ENCODE measurements around the gene RASD2. TPM values are rescaled to one million over a fixed set of nuclear protein-coding genes. Genes with fewer than 3 reads are reported as not detected.

RASD2 gene
- total RNA-seq, 2 experiments from 2014 or later, result not detected

- no peak overlapping the region for H3K4me3 Mint-ChIP-seq
- H3K4me1 Mint-ChIP-seq, result no peaks in the 10 kb centered on the region
- no peaks in the 10 kb centered on the region for H3K36me3 Mint-ChIP-seq (ENCODE audit: low read depth)
- no peaks in the 10 kb centered on the region for H3K9me3 Mint-ChIP-seq
- H3K27ac Mint-ChIP-seq, result no peak overlapping the region
- no peak for DNase-seq
- CTCF ChIA-PET, result no interaction called here
- POLR2A ChIA-PET, result no interaction called here
- no peaks in the 10 kb centered on the region for H3K27me3 Mint-ChIP-seq
Observed at GRCh38 chr22:35590634-35591295, 50.1 kb downstream of the RASD2 start.

GRCh38 chr22:35591714-35592417 lies 51.2 kb downstream of the RASD2 start:
- no peaks in the 10 kb centered on the region for H3K4me1 Mint-ChIP-seq
- no peak for DNase-seq
- POLR2A ChIA-PET, result interaction anchor here (0.6 kb wide), 1 partner anchor 408 kb away, joined by 11 read pairs; no protein-coding TSS in a partner anchor
- H3K27ac Mint-ChIP-seq, result no peak overlapping the region
- no peaks in the 10 kb centered on the region for H3K27me3 Mint-ChIP-seq
- H3K4me3 Mint-ChIP-seq, result no peak overlapping the region
- H3K36me3 Mint-ChIP-seq (ENCODE audit: low read depth), result no peaks in the 10 kb centered on the region
- H3K9me3 Mint-ChIP-seq, result no peaks in the 10 kb centered on the region
- CTCF ChIA-PET, result interaction anchor here (0.6 to 0.7 kb wide), 2 partner anchors 18 to 188 kb away, joined by 3 read pairs; no protein-coding TSS in a partner anchor

DNA sequence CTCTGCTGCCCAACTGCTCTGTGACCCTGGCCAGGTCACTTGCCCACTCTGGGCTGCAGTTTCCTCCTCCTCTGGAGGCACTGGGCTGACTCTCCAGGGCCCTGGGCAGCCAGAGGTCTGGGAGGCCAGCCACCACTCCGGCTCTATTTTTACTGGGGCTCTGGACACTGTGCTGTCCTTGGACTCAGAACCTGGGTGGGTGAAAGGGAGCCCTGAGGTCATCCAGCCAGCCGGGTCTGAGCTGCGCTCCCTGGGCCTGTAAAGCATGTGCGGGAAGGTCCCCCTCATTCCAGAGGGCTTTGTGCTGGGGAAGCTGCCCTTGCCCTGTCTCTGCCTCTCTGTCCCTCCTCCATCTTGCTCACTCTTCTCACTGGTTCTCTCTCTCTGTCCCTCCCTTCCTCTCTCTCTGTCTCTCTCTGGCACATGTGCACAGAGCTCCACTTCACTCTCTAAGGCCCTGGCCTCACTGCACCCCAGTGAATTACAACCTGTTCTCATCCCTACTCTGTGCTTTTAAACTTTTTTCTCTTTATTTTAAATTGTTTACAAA lies 51.9 kb downstream of the RASD2 start:
- ChIA-PET POLR2A (interaction anchor here (0.6 kb wide), 1 partner anchor 407 kb away, joined by 11 read pairs; no protein-coding TSS in a partner anchor), CTCF (interaction anchor here (0.7 kb wide), 1 partner anchor 17 kb away, joined by 3 read pairs; no protein-coding TSS in a partner anchor)
- H3K27me3 Mint-ChIP-seq, result no peaks in the 10 kb centered on the region
- no peaks in the 10 kb centered on the region for H3K9me3 Mint-ChIP-seq
- no peak for DNase-seq
- no peak overlapping the region for H3K27ac Mint-ChIP-seq
- H3K4me1 Mint-ChIP-seq, result no peaks in the 10 kb centered on the region
- H3K4me3 Mint-ChIP-seq, result no peak overlapping the region
- no peaks in the 10 kb centered on the region for H3K36me3 Mint-ChIP-seq (ENCODE audit: low read depth)

DNA sequence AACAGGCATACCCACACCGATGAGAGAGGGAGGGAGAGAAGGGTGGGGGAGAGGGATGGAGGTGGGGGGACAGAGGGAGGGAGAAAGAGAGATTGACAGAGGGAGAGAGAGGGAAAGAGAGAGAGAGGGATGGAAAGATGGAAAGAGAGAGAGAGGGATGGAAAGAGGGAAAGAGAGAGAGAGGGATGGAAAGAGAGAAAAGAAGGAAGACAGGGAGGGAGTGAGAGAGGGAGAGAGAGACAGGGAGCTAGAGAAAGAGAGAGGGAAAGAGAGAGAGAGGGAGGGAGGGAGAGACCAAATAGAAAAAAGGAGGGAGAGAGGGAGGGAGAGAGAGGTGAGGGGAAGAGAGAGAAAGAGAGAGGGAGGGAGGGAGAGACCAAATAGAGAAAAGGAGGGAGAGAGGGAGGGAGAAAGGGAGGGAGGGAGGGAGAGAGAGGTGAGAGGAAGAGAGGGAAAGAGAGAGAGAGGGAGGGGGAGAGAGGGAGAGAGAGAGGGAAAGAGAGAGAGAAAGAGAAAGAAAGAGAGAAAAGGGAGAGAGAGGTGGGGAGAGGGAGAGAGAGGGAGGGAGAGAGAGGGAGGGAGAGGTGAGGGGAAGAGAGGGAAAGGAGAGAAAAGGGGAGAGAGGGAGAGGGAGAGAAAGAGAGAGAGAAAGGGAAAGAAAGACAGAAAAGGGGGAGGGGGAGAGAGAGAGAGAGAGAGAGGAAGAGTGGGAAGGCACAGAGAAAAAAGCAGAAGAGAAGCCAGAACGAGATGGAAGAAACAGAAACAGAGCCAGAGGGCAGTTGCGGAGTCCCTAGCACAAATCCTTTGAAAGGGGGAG lies 52.6 kb downstream of the RASD2 start:
- no peaks in the 10 kb centered on the region for H3K4me1 Mint-ChIP-seq
- no peak for DNase-seq
- H3K27ac Mint-ChIP-seq, result no peak overlapping the region
- H3K9me3 Mint-ChIP-seq, result no peaks in the 10 kb centered on the region
- H3K4me3 Mint-ChIP-seq, result no peak overlapping the region
- POLR2A ChIA-PET, result no interaction called here
- no peaks in the 10 kb centered on the region for H3K27me3 Mint-ChIP-seq
- no peaks in the 10 kb centered on the region for H3K36me3 Mint-ChIP-seq (ENCODE audit: low read depth)
- CTCF ChIA-PET, result no interaction called here

GRCh38 chr22:35593891-35594470 lies 53.4 kb downstream of the RASD2 start:
- no peak for DNase-seq
- ChIA-PET POLR2A (no interaction called here), CTCF (no interaction called here)
- H3K27ac Mint-ChIP-seq, result no peak overlapping the region
- no peaks in the 10 kb centered on the region for H3K36me3 Mint-ChIP-seq (ENCODE audit: low read depth)
- H3K9me3 Mint-ChIP-seq, result no peaks in the 10 kb centered on the region
- no peaks in the 10 kb centered on the region for H3K27me3 Mint-ChIP-seq
- no peak overlapping the region for H3K4me3 Mint-ChIP-seq
- no peaks in the 10 kb centered on the region for H3K4me1 Mint-ChIP-seq

DNA sequence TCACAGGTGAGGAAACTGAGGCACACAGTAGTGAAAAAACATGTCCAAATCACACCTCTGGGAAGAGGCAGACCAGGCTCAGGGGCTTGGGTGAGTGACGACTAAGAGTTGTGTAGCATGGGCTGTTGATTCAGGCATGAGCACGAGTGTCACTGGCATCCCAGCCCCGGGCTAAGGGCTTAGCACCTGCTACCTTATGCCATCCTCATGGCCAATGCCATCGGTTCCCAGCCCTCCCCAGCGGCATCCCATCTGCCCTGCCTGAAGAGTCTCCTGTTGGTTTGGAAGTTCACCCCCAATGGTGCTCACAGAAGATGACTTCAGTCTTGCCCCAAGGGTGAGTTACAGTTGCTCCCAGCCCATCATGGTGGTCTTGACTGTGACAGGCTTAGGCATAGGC lies 54.1 kb downstream of the RASD2 start:
- H3K36me3 Mint-ChIP-seq (ENCODE audit: low read depth), result no peaks in the 10 kb centered on the region
- CTCF ChIA-PET, result no interaction called here
- H3K27me3 Mint-ChIP-seq, result no peaks in the 10 kb centered on the region
- POLR2A ChIA-PET, result no interaction called here
- no peak overlapping the region for H3K27ac Mint-ChIP-seq
- H3K9me3 Mint-ChIP-seq, result no peaks in the 10 kb centered on the region
- DNase-seq, result no peak
- H3K4me1 Mint-ChIP-seq, result no peaks in the 10 kb centered on the region
- H3K4me3 Mint-ChIP-seq, result no peak overlapping the region

DNA sequence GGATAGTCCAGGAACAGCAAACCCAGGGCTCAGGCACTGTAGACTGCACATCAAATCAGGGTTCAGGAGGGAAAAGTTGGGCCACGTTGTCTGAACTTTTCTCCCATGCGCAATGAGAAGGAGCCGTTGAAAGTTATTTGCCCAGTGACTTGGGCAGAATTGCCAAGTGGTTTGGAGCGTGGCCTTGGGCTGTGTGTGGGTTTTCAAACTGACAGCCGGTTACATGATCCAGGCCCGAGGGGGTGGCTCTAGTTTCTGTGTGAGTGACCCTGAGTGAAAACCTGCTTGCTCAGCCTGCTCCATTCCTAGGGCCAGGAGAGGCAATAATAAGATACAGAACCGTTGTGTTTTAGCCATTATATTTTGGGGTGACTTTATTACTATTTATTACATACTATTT lies 56.2 kb downstream of the RASD2 start:
- no peaks in the 10 kb centered on the region for H3K36me3 Mint-ChIP-seq (ENCODE audit: low read depth)

DNA sequence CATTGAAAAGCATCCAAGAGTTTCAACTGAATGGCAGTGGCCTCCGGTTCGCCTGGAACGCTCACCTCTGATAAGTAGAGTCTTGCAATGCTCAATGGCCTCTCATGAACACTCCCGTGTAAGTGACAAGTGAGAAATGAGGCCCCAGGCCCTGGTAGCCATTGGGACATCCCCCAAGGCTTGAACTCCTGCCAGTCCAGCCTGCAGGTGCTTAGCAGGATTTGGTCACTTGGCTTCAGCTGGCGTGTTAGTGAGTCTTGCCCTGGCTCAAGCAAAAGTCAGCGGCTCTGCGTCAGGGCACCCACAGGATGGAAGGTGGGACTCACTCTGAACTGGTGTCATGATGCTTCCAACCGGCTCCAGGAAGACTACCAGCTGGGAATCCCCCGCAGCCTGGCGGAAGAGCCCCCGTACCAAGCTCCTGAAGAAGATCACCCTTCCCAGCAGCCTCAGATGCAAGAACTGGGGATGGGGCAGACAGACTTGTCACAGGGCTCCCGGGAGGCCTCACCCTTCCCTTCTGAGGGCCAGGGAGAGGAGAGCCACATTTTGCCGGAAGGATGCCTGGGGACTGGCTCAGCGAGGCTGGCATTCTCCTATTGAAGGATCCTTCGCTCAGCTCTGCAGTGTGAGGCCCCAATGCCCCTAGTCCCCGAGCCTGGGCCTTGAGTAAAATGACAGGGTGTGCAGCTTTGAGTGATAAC lies 57.2 kb downstream of the RASD2 start:
- Mint-ChIP-seq H3K9me3 (no peaks in the 10 kb centered on the region), H3K4me1 (no peaks in the 10 kb centered on the region), H3K27ac (no peak overlapping the region), H3K27me3 (no peaks in the 10 kb centered on the region), H3K36me3 (ENCODE audit: low read depth) (no peaks in the 10 kb centered on the region), H3K4me3 (no peak overlapping the region)
- no peak for DNase-seq
- ChIA-PET CTCF (no interaction called here), POLR2A (no interaction called here)

More for the DNA sequence above, 56.2 kb downstream of the RASD2 start:
- DNase-seq, result no peak
- POLR2A ChIA-PET, result no interaction called here
- no peak overlapping the region for H3K27ac Mint-ChIP-seq
- H3K4me1 Mint-ChIP-seq, result no peaks in the 10 kb centered on the region
- CTCF ChIA-PET, result no interaction called here
- H3K9me3 Mint-ChIP-seq, result no peaks in the 10 kb centered on the region
- H3K4me3 Mint-ChIP-seq, result no peak overlapping the region
- H3K27me3 Mint-ChIP-seq, result no peaks in the 10 kb centered on the region

GRCh38 chr22:35598396-35598710 lies 57.7 kb downstream of the RASD2 start:
- Mint-ChIP-seq H3K27me3 (no peaks in the 10 kb centered on the region), H3K27ac (no peak overlapping the region), H3K9me3 (no peaks in the 10 kb centered on the region), H3K4me1 (no peaks in the 10 kb centered on the region), H3K36me3 (ENCODE audit: low read depth) (no peaks in the 10 kb centered on the region), H3K4me3 (no peak overlapping the region)
- POLR2A ChIA-PET, result no interaction called here
- no peak for DNase-seq
- CTCF ChIA-PET, result no interaction called here

DNA sequence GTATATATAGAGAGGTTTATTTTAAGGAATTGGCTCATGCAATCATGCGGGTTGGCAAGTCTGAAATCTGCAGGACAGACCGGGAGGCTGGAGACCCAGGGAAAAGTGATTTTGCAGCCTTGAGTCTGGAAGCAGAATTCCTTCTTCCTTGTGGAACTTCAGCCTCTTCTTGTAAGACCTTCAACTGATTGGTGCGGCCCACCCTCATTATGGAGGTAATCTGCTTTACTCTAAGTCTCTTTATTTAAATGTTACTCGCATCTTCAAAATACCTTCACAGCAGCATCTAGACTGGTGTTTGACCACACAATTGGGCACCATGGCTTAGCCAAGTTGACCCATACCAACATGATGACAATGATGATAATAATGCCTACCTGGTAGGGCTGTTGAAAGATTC lies 58.7 kb downstream of the RASD2 start:
- no peak for DNase-seq
- no peak overlapping the region for H3K27ac Mint-ChIP-seq
- CTCF ChIA-PET, result no interaction called here
- POLR2A ChIA-PET, result no interaction called here
- peaks cover 3% of the 10 kb centered on the region for H3K27me3 Mint-ChIP-seq
- H3K36me3 Mint-ChIP-seq (ENCODE audit: low read depth), result no peaks in the 10 kb centered on the region
- H3K4me3 Mint-ChIP-seq, result no peak overlapping the region
- H3K9me3 Mint-ChIP-seq, result no peaks in the 10 kb centered on the region
- H3K4me1 Mint-ChIP-seq, result peaks cover 2% of the 10 kb centered on the region

DNA sequence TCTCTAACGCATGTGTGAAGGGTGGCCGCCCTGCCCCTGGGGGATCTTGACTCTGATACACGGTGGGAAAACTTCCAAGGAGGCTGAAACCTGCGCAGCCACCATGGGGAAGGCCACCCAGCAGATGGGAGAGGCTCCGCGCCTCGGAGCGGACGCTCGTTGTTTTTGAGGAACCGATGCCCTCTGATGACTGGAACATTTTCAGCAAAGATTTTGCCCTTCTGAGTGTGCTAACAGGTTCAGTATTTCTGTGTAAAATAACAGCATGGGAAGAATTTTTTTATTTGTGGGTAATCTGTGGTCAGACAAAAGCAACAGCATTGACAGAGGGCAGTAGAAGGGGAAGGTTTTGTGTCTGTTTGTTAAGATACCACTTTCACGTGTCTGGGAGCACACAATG lies 59.8 kb downstream of the RASD2 start:
- ChIA-PET POLR2A (no interaction called here), CTCF (no interaction called here)
- no peaks in the 10 kb centered on the region for H3K9me3 Mint-ChIP-seq
- H3K36me3 Mint-ChIP-seq (ENCODE audit: low read depth), result no peaks in the 10 kb centered on the region
- H3K4me3 Mint-ChIP-seq, result no peak overlapping the region
- peaks cover 8% of the 10 kb centered on the region for H3K4me1 Mint-ChIP-seq
- H3K27ac Mint-ChIP-seq, result no peak overlapping the region
- DNase-seq, result no peak
- peaks cover 5% of the 10 kb centered on the region for H3K27me3 Mint-ChIP-seq

DNA sequence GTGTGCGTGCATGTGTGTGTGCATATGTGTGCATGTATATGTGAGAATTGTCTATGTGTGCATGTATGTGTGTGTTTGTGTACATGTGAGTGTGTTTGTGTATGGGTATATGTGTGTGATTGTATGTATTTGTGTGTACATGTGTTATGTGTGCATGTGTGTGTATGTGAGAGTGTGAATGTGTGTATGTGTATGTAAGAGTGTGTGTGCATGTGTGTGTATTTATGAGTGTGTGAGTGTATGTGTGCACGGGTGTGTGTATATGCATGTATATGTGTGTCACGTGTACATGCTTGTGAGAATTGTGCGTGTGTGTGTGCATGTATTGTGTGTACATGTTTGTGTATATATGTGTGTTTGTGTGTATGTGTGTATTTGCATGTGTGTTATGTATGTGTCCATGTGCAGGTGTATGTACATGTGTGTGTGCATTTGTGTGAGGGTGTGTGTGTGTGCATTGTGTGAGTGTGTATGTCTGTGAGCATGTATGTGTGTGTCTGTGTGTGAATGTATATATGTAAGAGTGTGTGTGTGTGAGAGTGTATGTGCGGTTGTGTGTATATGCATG lies 60.5 kb downstream of the RASD2 start:
- CTCF ChIA-PET, result no interaction called here
- peaks cover 8% of the 10 kb centered on the region for H3K4me1 Mint-ChIP-seq
- H3K4me3 Mint-ChIP-seq, result no peak overlapping the region
- H3K27me3 Mint-ChIP-seq, result peaks cover 7% of the 10 kb centered on the region
- H3K36me3 Mint-ChIP-seq (ENCODE audit: low read depth), result no peaks in the 10 kb centered on the region
- no peak for DNase-seq
- no peaks in the 10 kb centered on the region for H3K9me3 Mint-ChIP-seq
- no peak overlapping the region for H3K27ac Mint-ChIP-seq
- POLR2A ChIA-PET, result no interaction called here

Data from activated CD4-positive, alpha-beta T cell treated with anti-CD3 and anti-CD28 coated beads, Interleukin-2, amount 10 ng/mL, durations not matched to agents 7 days and 5 days (primary cell).